Motor neuron (in vitro differentiated cells): Measurements from ENCODE around the gene ATP6V1F. TPM values are rescaled to one million over a fixed set of nuclear protein-coding genes. Genes with fewer than 3 reads are reported as not detected.
A peak's percentile ranks its signal among the peaks of the same experiment; 100 is the strongest.

Experiments
- ATAC-seq, 8 experiments: fragments of 200-7000 bp; cut with Tn5 transposase; replicated peaks in 6 of 8; 2 replicates each; pipeline ENCODE4 v1.8.0; 2021; ENCODE audit warnings: mild to moderate bottlenecking in 8 of 8, moderate library complexity in 8 of 8
- H3K27ac ChIP-seq, 2 donors: fragments of 250-450 bp; sonication (Bioruptor Pico); 2 replicates each; pipeline ENCODE4 v1.9.0; 2021; ENCODE audit warnings: antibody characterized with exemption in 2 of 2, mild to moderate bottlenecking in 2 of 2, moderate library complexity in 1 of 2
- H3K4me1 ChIP-seq, 2 donors: fragments of 250-450 bp; sonication (Bioruptor Pico); replicated peaks in 1 of 2; 2 replicates each; pipeline ENCODE4 v1.6.1; 2021; ENCODE audit warnings: antibody characterized with exemption in 2 of 2, mild to moderate bottlenecking in 2 of 2, moderate library complexity in 1 of 2
- H3K4me3 ChIP-seq, 5 donors: fragments of 250-450 bp; sonication (Bioruptor Pico); 2 replicates each; pipeline ENCODE4 v1.9.0; 2021; ENCODE audit warnings: antibody characterized with exemption in 5 of 5, mild to moderate bottlenecking in 5 of 5, moderate library complexity in 4 of 5
- WGBS, 10 experiments: fragments of 450-650 bp; shearing (Covaris generic); methylation state at CpG; one replicate each; pipeline ENCODE4 v1.0.0; 2022; 5-methylcytosine and 5-hydroxymethylcytosine counted together
- in situ Hi-C, 9 experiments: fragments of 400-800 bp; cut with MboI; loops; one replicate each; pipeline ENCODE4 v1.15.0; 2021; ENCODE audit warnings: low sequenced_read_pairs in 9 of 9, low pct_unique_long_range_greater_than_20kb in 2 of 9; ENCODE audit not compliant: unreplicated experiment in 9 of 9
- total RNA-seq, 8 experiments: library from RNA; unstranded; fragments of 300-600 nt; gene quantifications; 2 replicates each; pipeline versions ENCODE4 v1.2.3 to v1.2.4, GENCODE V29; 2022

The ATP6V1F gene
- total RNA-seq, 8 experiments from 2014 or later = 145 to 455 (median 235) TPM

GRCh38 chr7:128879461-128879938 lies 16.8 kb downstream of the ATP6V1F start:
- ATAC-seq = peak in 2 of 8 experiments; percentile 4 to 30
- no peak overlapping the region for H3K27ac ChIP-seq
- WGBS, 10 experiments = 60 to 63% methylated on average over 2 of the region's 19 CpGs; no CpG with 5 or more reads in 8 of the 10 experiments
- in situ Hi-C loops = loop anchor here in 5 of 9 experiments (25.0 kb wide), 4 partner anchors 267 to 467 kb away; partner anchors contain the start of genes HILPDA (in 1 of the 5) and IMPDH1 (in 1 of the 5)
- peaks cover 0 to 9% of the 10 kb centered on the region in 2 donors for H3K4me1 ChIP-seq
- H3K4me3 ChIP-seq = no peak overlapping the region

- Histone ChIP-seq H3K4me1 (peaks cover 0 to 7% of the 10 kb centered on the region in 2 donors), H3K4me3 (no peak overlapping the region), H3K27ac (no peak overlapping the region)
- in situ Hi-C loops = loop anchor here in 5 of 9 experiments (25.0 kb wide), 4 partner anchors 268 to 468 kb away; partner anchors contain the start of genes HILPDA (in 1 of the 5) and IMPDH1 (in 1 of the 5)
- WGBS, 10 experiments = 12 to 83% (median 40%) methylated on average over 1 to 4 of the region's 31 CpGs; no CpG with 5 or more reads in 6 of the 10 experiments
- ATAC-seq = peak; percentile 89 to 95 (median 93)
These were observed 17.5 kb downstream of the ATP6V1F start for GRCh38 chr7:128879939-128880746.

- in situ Hi-C loops = loop anchor here in 5 of 9 experiments (25.0 kb wide), 4 partner anchors 269 to 469 kb away; partner anchors contain the start of genes HILPDA (in 1 of the 5) and IMPDH1 (in 1 of the 5)
- no peak for ATAC-seq
- Histone ChIP-seq H3K27ac (no peak overlapping the region), H3K4me1 (peaks cover 0 to 7% of the 10 kb centered on the region in 2 donors), H3K4me3 (no peak overlapping the region)
- 28 to 90% (median 45%) methylated on average over 2 of the region's 11 CpGs; no CpG with 5 or more reads in 7 of the 10 experiments for WGBS, 10 experiments
These were observed 18.3 kb downstream of the ATP6V1F start for GRCh38 chr7:128880791-128881457.

- in situ Hi-C loops = loop anchor here in 5 of 9 experiments (25.0 kb wide), 4 partner anchors 269 to 469 kb away; partner anchors contain the start of genes HILPDA (in 1 of the 5) and IMPDH1 (in 1 of the 5)
- Histone ChIP-seq H3K4me3 (no peak overlapping the region), H3K27ac (no peak overlapping the region), H3K4me1 (peaks cover 0 to 7% of the 10 kb centered on the region in 2 donors)
- WGBS, 10 experiments = 53 to 100% (median 67%) methylated on average over 1 to 10 of the region's 10 CpGs; no CpG with 5 or more reads in 3 of the 10 experiments
- ATAC-seq = no peak
These were observed 18.9 kb downstream of the ATP6V1F start for GRCh38 chr7:128881458-128882125.

- in situ Hi-C loops = loop anchor here in 5 of 9 experiments (25.0 kb wide), 4 partner anchors 270 to 470 kb away; partner anchors contain the start of genes HILPDA (in 1 of the 5) and IMPDH1 (in 1 of the 5)
- ATAC-seq = no peak
- peaks cover 0 to 7% of the 10 kb centered on the region in 2 donors for H3K4me1 ChIP-seq
- H3K27ac ChIP-seq = no peak overlapping the region
- no peak overlapping the region for H3K4me3 ChIP-seq
- WGBS, 10 experiments = 45 to 100% (median 89%) methylated on average over 1 to 6 of the region's 8 CpGs; no CpG with 5 or more reads in 2 of the 10 experiments
These were observed 19.5 kb downstream of the ATP6V1F start for GRCh38 chr7:128882134-128882533.

- in situ Hi-C loops = loop anchor here in 5 of 9 experiments (25.0 kb wide), 4 partner anchors 272 to 472 kb away; partner anchors contain the start of genes HILPDA (in 1 of the 5) and IMPDH1 (in 1 of the 5)
- Histone ChIP-seq H3K27ac (no peak overlapping the region), H3K4me1 (peaks cover 0 to 7% of the 10 kb centered on the region in 2 donors), H3K4me3 (no peak overlapping the region)
- 0 to 61% (median 39%) methylated on average over 1 to 6 of the region's 19 CpGs; no CpG with 5 or more reads in 3 of the 10 experiments for WGBS, 10 experiments
- peak; percentile 31 to 82 (median 48) for ATAC-seq
These were observed 21.2 kb downstream of the ATP6V1F start for GRCh38 chr7:128883622-128884448.

GRCh38 chr7:128884561-128885369 lies 22.1 kb downstream of the ATP6V1F start:
- no peak overlapping the region for H3K4me3 ChIP-seq
- peaks cover 0 to 6% of the 10 kb centered on the region in 2 donors for H3K4me1 ChIP-seq
- peak in 1 of 8 experiments; percentile 5 for ATAC-seq
- in situ Hi-C loops = loop anchor here in 5 of 9 experiments (25.0 kb wide), 4 partner anchors 272 to 472 kb away; partner anchors contain the start of genes HILPDA (in 1 of the 5) and IMPDH1 (in 1 of the 5)
- no peak overlapping the region for H3K27ac ChIP-seq
- WGBS, 10 experiments = 80 to 100% (median 92%) methylated on average over 1 to 5 of the region's 26 CpGs; no CpG with 5 or more reads in 6 of the 10 experiments

- Histone ChIP-seq H3K4me1 (no peaks in the 10 kb centered on the region), H3K4me3 (no peak overlapping the region), H3K27ac (no peak overlapping the region)
- WGBS, 10 experiments = 67 to 100% (median 78%) methylated on average over 1 to 6 of the region's 10 CpGs; no CpG with 5 or more reads in 3 of the 10 experiments
- ATAC-seq = no peak
- in situ Hi-C loops = loop anchor here in 5 of 9 experiments (25.0 kb wide), 4 partner anchors 273 to 473 kb away; partner anchors contain the start of genes HILPDA (in 1 of the 5) and IMPDH1 (in 1 of the 5)
These were observed 22.9 kb downstream of the ATP6V1F start for GRCh38 chr7:128885370-128886187.

- peak in 2 of 8 experiments; percentile 6 to 11 for ATAC-seq
- H3K4me3 ChIP-seq = no peak overlapping the region
- in situ Hi-C loops = loop anchor here in 5 of 9 experiments (25.0 kb wide), 4 partner anchors 274 to 474 kb away; partner anchors contain the start of genes HILPDA (in 1 of the 5) and IMPDH1 (in 1 of the 5)
- 0 to 100% (median 60%) methylated on average over 1 of the region's 14 CpGs; no CpG with 5 or more reads in 7 of the 10 experiments for WGBS, 10 experiments
- H3K27ac ChIP-seq = no peak overlapping the region
- H3K4me1 ChIP-seq = no peaks in the 10 kb centered on the region
These were observed 23.9 kb downstream of the ATP6V1F start for GRCh38 chr7:128886391-128887168.
